ENCODE measurements around the gene CD101.
"Not testable (repeated sequence)": the region's sequence is repeated elsewhere in the genome, so short reads cannot be mapped to it uniquely, and the experiment has no call there.

Gene CD101, protein sequence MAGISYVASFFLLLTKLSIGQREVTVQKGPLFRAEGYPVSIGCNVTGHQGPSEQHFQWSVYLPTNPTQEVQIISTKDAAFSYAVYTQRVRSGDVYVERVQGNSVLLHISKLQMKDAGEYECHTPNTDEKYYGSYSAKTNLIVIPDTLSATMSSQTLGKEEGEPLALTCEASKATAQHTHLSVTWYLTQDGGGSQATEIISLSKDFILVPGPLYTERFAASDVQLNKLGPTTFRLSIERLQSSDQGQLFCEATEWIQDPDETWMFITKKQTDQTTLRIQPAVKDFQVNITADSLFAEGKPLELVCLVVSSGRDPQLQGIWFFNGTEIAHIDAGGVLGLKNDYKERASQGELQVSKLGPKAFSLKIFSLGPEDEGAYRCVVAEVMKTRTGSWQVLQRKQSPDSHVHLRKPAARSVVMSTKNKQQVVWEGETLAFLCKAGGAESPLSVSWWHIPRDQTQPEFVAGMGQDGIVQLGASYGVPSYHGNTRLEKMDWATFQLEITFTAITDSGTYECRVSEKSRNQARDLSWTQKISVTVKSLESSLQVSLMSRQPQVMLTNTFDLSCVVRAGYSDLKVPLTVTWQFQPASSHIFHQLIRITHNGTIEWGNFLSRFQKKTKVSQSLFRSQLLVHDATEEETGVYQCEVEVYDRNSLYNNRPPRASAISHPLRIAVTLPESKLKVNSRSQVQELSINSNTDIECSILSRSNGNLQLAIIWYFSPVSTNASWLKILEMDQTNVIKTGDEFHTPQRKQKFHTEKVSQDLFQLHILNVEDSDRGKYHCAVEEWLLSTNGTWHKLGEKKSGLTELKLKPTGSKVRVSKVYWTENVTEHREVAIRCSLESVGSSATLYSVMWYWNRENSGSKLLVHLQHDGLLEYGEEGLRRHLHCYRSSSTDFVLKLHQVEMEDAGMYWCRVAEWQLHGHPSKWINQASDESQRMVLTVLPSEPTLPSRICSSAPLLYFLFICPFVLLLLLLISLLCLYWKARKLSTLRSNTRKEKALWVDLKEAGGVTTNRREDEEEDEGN

GRCh38 chr1:117001254-117001927, at the start of gene CD101:
CD101 (plus strand) TSS chr1:117001760; CDS start chr1:117001818, 58 bp downstream.
- no peak for DNase-seq (ENCODE audit: low spot score)

DNA sequence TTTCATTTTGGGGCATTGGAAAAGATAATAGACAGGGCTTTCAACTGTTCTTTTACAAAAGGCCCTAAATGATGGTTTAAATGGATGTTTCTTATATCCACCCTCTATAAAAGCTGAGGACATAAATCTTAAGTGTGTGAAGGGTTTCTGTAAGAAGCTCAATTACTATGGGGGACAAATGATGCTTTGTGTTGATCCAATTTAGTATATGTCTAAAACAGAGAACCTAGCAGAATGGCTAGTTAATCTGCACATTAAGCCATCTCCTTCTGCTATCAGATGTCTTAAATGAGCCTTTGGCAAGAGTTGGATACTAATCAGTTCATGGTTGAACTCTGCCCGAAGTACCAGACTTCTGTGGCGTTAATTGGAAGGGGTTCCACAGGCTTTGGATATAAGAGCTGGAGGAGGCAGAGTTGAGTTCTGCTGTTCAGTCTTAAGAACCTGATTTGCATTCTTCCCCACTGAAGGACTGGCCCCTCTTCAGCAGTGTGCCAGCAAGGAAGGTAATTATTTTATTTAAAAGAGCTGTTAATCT, 48.8 kb upstream of the CD101 start:
- DNase-seq (ENCODE audit: low spot score): no peak

DNA sequence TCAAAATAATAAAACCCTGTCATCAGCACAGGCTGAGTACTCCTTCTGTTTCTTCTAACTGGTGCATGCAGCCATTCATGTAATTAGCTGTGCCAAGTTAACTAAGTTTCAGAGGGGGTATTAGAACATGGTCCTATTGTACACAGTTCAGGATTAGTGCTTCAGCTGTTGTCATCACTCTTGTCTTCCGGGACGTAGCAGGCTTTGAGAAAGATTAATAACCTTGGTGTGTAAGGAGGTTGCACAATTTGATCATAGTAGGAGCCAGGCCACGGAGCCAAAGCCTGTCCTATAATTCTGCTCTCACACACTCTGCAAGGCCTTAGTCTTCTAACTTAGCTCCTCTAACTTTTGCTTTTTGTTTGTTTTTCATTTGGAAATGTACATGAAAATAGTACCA, 47.1 kb upstream of the CD101 start:
- no peak for DNase-seq (ENCODE audit: low spot score)

DNA sequence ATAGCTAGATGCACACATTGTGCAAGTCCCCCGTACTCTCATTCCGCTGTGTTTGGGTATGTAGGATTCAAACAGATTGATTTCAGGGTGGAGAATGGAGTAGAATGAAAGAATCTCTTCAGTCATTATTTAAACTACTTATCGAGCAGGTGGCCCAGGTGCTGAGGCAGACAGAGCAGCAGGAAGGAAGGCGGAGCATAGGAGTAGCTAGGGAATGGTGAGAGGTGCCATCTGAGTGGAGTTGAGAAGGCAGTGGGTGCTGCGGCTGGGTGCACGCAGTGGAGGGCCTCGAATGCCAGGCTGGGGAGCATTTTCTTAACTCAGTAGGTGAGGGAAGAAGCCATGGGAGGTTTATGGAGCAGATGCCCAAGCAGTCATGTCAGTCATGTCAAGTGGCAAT, 45.2 kb upstream of the CD101 start:
- no peak for DNase-seq (ENCODE audit: low spot score)

- DNase-seq (ENCODE audit: low spot score): no peak
These were observed 43.9 kb upstream of the CD101 start for GRCh38 chr1:116957646-116958045.

DNA sequence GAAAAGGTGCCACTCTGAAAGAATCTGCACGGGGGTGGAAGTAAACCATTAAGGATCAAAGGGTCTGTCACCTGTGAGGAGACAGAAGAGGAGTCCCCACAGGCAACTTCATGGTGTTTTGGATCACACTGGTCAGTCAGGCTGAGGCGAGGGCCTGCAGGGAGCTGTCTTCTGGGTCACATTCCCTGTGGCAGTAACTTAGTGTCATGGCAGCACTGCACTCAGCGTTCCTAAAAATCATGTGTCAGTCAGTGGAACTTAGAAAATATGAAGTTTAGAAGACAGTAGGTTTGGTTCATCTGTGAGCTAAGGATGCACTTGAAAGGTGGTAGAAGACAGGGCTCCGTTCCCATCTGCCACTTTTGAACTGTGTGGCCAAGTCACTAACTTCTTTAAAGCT, 43.5 kb upstream of the CD101 start:
- no peak for DNase-seq (ENCODE audit: low spot score)

DNA sequence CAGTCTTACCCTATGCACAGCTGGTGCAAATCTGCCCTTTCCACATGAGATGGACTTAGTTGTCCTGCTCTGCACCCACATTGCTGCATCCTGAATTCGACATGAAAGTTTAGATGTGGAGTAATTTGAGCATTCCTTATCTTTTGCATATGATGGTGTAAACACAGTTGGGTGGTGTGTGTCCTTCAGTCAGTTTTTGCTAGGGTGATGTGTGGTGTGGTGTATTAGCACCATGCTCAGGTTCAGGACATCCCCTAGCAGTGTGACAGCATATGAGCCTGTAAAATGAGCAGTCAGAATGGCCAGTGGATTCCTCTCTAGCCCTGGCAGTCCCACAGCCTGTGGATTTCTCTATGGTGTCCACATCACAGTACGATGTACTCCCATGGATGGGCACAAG, 42.6 kb upstream of the CD101 start:
- no peak for DNase-seq (ENCODE audit: low spot score)

DNA sequence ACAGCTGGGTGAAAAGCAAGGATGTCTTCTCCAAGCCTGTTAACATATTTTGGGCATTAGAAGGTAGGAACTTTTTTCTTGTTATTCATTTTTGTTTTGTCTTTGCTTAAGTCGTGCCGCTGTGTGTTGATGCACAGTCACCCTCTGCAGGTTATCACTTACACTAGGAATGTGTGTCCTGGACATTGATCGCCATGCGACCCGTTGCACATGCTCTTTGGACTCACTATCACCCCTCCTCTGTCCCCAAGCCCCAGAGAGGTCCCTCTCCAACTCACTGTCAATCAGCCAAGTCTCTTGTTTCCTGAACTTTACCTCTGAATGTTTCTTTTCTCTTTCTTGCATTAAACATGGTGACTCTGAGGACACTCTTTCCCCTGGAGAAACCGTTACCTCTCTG, 40.0 kb upstream of the CD101 start:
- DNase-seq (ENCODE audit: low spot score): no peak

DNA sequence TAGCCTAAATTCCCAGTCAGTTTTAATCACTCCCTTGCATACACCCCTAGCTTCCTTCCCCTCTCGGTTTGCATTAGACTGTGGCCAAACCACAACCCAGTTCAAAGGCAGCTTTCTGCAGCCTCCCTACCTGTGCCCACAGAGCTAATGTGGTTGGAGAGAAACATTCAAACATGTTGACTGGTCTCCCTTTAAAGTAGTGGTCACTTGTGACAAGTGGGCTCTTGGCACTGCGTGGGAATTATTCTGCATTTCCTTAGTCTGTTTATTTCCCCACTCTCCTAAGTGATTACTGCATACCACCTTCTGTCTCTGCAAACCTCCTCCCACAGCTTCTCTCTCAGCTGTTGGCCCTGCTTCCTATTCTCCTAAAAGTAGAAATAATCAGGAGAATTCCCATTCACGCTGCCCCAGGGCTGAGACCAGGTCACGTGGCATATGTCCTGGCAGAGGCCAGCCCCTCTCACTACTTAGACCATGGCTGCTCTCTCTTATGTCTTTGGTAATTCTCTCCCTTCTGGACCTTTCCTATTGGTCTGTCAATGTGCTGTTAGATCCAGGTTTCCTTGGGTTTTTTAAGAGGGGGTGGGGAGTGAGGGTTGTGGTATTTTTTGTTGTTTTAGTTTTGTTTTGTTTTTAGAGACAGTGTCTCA, 38.4 kb upstream of the CD101 start:
- DNase-seq (ENCODE audit: low spot score): no peak

GRCh38 chr1:116966791-116967190, 34.8 kb upstream of the CD101 start:
- peak; percentile 71 for DNase-seq (ENCODE audit: low spot score)

DNA sequence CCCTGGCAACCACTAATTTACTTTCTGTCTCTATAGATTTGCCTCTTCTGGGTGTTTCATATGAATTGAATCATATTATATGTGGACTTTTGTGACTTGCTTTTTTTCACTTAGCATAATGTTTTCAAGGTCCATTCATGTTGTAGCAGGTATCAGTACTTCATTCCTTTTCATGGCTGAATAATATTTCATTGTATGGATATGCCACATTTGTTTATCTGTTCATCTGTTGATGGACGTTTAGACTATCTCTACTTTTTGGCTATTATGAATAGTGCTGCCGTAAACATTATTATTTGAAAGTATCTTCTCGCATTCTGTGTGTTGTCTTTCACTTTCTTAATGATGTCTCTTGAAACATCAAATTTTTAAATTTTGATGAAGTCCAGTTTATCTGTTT, 32.8 kb upstream of the CD101 start:
- no peak for DNase-seq (ENCODE audit: low spot score)

GRCh38 chr1:116971258-116971860, 30.2 kb upstream of the CD101 start:
- no peak for DNase-seq (ENCODE audit: low spot score)

DNA sequence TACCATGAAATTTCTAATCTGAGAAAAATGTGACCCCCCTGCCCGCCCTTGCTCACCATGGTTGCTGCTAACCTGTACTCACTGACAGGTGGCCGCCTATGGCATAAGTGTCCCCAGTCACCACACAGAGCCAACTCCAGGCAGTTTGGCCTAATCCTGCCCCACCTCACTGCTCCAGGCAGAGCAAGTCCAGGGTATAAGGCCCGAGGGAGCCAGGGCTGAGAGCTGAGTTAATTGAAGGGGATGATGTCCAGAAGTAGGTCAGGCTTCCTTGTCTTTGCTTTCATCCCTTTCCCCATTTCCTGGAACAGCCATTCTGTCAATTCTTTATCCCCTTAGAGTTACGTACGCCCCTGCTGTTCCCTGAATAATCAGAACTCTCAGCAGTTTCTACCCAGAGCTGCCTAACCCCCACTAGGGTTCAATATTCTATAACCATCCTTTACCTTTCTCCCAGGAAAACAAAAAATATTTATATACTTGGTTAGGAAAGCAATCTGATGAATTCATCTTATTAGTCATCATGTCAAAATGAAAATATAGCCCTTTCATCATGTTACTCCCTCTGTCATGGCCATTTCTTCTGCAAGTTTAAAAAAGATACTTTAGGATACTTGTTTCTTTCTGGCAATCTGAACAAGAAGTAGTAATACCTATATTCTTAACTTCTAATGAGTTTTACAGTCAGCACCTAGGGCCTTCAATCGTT, 29.4 kb upstream of the CD101 start:
- DNase-seq (ENCODE audit: low spot score): no peak

DNA sequence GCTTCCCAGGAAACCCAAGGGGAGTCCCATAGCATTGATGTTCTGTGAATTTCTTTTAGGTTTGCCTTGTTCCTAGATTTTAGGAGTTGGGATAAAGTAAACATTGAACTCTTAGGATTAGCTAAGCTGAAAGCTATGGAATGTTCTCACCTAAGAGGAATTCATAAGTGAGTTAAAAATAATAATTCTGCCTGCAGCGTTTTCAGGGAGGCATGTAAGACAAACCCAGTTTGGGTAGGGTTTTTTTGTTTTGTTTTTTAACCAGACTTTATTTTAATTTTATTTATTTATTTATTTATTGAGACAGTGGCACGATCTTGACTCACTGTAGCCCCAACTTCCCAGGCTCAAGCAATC, 28.9 kb upstream of the CD101 start:
- no peak for DNase-seq (ENCODE audit: low spot score)

- DNase-seq (ENCODE audit: low spot score): not testable (repeated sequence)
These were observed 21.3 kb upstream of the CD101 start for GRCh38 chr1:116980309-116980708.

- no peak for DNase-seq (ENCODE audit: low spot score)
These were observed 20.0 kb upstream of the CD101 start for GRCh38 chr1:116981521-116982037.

- DNase-seq (ENCODE audit: low spot score): no peak
These were observed 19.1 kb upstream of the CD101 start for GRCh38 chr1:116982319-116983004.

- no peak for DNase-seq (ENCODE audit: low spot score)
These were observed 18.4 kb upstream of the CD101 start for GRCh38 chr1:116983112-116983511.

DNA sequence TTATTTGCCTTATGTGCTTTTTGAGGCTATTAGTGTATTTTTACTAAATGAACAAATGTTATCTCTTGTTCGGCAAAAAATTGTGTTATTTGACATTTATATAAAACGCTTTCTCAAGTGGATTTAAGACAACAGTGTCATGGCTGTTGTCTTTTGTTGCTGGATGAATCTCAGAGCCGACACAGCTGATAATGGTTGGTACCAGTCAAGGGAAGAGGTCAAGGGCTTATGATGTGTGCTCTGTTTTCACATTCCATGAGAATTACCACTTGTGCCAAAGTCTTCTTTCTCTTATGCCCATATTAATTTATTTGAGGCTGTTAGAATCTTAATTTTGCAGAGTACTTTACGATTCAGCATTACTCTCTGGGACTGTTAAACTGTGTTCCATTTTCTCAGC, 17.9 kb upstream of the CD101 start:
- DNase-seq (ENCODE audit: low spot score): no peak

Measured in AG08395 (cell line).